GM12878 (cell line): Measurements from ENCODE around the gene NANOG.
"Not testable (repeated sequence)": the region's sequence is repeated elsewhere in the genome, so short reads cannot be mapped to it uniquely, and the experiment has no call there.

ENCODE experiments used
- ATF2 ChIP-seq: IDR thresholded peaks from 2 replicates; pipeline ENCODE4 v1.6.1; 2012; ENCODE audit warnings: low read length, inconsistent platforms
- CREB1 ChIP-seq: IDR thresholded peaks from 2 replicates; pipeline ENCODE4 v1.6.1; 2012; ENCODE audit warnings: low read depth, mild to moderate bottlenecking, inconsistent platforms
- CTCF ChIP-seq, 3 experiments: IDR thresholded peaks in 2 of 3; conservative IDR thresholded peaks in 1 of 3; 2 replicates each; pipeline ENCODE4 v1.5.1; 2011; ENCODE audit warnings: low read depth in 3 of 3, low read length in 3 of 3, mild to moderate bottlenecking in 3 of 3, control low read depth in 2 of 3, moderate library complexity in 2 of 3, inconsistent platforms in 1 of 3, mixed read lengths in 1 of 3; ENCODE audit not compliant: control insufficient read depth in 2 of 3, insufficient read depth in 1 of 3; ENCODE audit errors: extremely low read depth in 1 of 3
- EZH2 ChIP-seq: IDR thresholded peaks from 2 replicates; pipeline ENCODE4 v1.6.1; 2012; ENCODE audit warnings: low read depth, mild to moderate bottlenecking, control low read depth, inconsistent platforms, low read length, borderline replicate concordance; ENCODE audit not compliant: control insufficient read depth
- MYC ChIP-seq: IDR thresholded peaks from 2 replicates; pipeline ENCODE4 v1.6.1; 2011; ENCODE audit warnings: mild to moderate bottlenecking, low read length, moderate library complexity, inconsistent platforms; ENCODE audit not compliant: insufficient read depth, insufficient replicate concordance, insufficient read length, severe bottlenecking
- NR2F1 ChIP-seq: fragments of 450-650 bp; conservative IDR thresholded peaks from 2 replicates; pipeline ENCODE4 v1.6.1; 2017; ENCODE audit warnings: mild to moderate bottlenecking
- POLR2A ChIP-seq: IDR thresholded peaks from 2 replicates; pipeline ENCODE4 v1.6.1; 2011; ENCODE audit warnings: low read depth, mild to moderate bottlenecking, low read length
- POLR2AphosphoS5 ChIP-seq: IDR thresholded peaks from 2 replicates; pipeline ENCODE4 v1.6.1; 2011; ENCODE audit warnings: mild to moderate bottlenecking, low read length, inconsistent platforms
- SREBF2 ChIP-seq: IDR thresholded peaks from 2 replicates; pipeline ENCODE4 v1.6.1; 2012; ENCODE audit warnings: mild to moderate bottlenecking, low read length

GRCh38 chr12:7842444-7842843, 53.2 kb downstream of the NANOG start:
- not testable (repeated sequence) for TF ChIP-seq CREB1; EZH2; POLR2A; MYC; CTCF (IDR thresholded peaks at IDR 0.05 in 2 of 3, conservative IDR thresholded peaks at IDR 0.05 in 1 of 3; ENCODE audit: control insufficient read depth in 2 of 3, extremely low read depth in 1 of 3, insufficient read depth in 1 of 3, low read depth in 3 of 3, low read length in 3 of 3); SREBF2; NR2F1; ATF2; POLR2AphosphoS5
